Measurements from ENCODE around the gene PLXNB2.
A peak's percentile ranks its signal among the peaks of the same experiment; 100 is the strongest.

The PLXNB2 gene

DNA sequence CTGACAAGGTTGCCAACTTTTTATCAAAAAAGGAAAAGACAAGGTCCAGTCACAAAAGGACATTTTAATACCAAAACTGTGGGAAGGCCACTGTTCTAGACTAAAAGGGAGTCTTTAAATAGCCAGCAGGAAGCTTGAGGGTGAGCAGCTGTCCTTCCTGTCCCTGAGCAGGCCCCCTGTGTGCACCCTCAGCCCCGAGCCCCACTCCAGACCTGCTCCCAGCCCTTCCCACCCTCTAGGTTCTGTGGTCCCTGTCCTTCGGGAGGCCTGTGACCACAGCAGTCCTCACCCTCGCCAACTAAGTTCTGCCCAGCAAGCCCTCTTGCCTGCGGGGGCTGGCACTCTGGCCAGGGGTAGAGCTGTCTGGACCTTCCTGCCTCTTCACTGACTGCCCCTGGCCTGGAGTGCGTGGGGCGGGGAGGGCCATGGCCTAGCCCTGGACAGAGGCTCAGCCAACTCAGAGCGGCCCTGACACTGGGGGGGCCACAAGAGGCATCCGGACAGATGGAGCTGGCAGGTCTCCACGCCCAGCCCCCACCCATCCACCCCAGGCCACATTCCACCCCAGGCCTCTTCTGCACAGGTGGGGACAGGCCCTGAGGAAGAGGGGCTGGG, 1.6 kb upstream of the PLXNB2 start:
- TF ChIP-seq, protein P1, sequence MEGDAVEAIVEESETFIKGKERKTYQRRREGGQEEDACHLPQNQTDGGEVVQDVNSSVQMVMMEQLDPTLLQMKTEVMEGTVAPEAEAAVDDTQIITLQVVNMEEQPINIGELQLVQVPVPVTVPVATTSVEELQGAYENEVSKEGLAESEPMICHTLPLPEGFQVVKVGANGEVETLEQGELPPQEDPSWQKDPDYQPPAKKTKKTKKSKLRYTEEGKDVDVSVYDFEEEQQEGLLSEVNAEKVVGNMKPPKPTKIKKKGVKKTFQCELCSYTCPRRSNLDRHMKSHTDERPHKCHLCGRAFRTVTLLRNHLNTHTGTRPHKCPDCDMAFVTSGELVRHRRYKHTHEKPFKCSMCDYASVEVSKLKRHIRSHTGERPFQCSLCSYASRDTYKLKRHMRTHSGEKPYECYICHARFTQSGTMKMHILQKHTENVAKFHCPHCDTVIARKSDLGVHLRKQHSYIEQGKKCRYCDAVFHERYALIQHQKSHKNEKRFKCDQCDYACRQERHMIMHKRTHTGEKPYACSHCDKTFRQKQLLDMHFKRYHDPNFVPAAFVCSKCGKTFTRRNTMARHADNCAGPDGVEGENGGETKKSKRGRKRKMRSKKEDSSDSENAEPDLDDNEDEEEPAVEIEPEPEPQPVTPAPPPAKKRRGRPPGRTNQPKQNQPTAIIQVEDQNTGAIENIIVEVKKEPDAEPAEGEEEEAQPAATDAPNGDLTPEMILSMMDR (IDR thresholded peaks at IDR 0.05; ENCODE audit: extremely low read depth, missing control alignments) = no peak

DNA sequence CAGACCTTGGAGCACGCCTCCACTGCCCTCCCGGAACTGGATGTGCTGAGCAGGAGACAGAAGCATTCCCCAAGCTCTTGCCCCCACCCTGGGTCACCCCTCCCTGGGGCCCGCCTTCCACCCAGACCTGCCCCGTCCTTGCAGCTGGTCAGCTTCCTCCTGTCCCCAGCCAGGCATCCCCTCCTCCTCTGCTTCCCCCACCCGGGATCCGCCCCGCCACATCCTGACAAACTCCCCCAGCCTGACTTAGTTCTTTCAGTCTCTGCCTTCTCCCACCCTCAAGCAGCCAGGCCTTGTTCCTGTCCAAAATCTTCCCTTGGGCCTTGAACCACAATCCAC, 1.1 kb upstream of the PLXNB2 start:
- TF ChIP-seq, protein P1 (IDR thresholded peaks at IDR 0.05; ENCODE audit: extremely low read depth, missing control alignments) = no peak
- no peak for DNase-seq (ENCODE audit: low spot score)

More for the DNA sequence above, 1.6 kb upstream of the PLXNB2 start:
- DNase-seq (ENCODE audit: low spot score) = no peak

DNA sequence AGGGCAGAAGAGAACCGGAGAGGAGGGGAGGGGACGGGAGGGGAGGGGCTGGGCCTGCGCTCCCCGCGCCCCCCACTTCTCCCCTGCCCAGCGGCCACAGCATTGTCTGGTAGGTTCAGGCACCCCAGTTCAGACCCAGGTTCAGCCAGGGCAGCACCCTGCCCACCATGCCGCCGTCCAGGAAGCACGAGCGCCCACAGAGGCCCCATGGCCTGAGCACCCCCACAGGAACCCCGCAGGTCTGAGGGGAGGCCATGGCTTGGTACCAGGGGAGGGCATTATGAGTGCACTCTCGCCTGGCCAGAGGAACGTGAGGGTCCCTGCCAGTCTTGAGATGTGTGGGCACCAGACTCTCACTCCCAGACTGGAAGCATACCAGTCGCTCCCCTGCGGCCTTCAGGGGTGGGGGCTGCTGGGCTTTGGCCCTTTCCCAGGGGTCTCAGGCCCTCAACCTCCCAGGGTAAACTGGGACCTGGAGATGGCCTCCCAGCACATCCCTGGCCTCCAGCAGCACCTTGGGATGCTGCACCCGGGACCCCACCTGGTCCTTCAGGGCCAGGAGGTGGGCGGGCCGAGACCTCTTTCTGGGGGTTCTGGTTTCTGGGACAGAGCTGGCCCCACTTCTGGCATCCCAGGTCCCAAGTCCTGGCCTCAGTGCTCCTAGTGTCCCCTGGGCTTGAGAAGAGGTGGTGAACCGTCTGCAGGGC, 597 bp upstream of the PLXNB2 start:
- DNase-seq (ENCODE audit: low spot score) = no peak
- TF ChIP-seq, protein P1 (IDR thresholded peaks at IDR 0.05; ENCODE audit: extremely low read depth, missing control alignments) = no peak

DNA sequence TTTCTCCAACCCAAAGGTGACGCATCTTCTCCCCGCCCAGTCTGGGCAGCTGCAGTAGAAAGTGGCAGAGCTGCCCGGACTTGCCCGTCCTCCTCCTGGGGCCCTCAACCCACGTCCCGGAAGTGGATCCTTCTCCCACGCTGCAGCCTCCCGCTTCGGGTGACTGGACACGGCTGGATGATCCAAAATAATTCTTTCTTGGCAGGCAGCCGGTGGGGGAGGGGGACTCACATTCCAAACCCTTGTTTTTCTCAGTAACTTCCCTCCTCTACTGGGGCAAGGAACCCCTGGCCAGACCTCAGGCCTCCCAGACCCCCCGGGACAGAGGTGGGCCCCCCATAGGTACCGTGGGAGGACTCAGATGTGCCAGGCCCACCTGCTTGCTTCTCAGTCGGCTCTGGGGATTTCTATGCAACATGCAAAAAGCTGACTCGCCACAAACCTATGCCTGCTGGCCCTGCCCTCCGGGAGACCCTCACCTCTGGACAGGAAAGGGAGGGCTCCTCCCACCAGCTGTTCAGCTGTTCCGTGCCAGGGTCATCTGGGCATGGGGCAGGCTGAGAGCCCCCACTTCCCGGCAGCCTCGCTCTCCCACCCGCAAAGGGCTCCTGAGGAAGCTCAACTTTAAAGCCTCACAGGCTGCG, 1.4 kb downstream of the PLXNB2 start:
- TF ChIP-seq, protein P1 (IDR thresholded peaks at IDR 0.05; ENCODE audit: extremely low read depth, missing control alignments) = no peak
- DNase-seq (ENCODE audit: low spot score) = peak; percentile 80

DNA sequence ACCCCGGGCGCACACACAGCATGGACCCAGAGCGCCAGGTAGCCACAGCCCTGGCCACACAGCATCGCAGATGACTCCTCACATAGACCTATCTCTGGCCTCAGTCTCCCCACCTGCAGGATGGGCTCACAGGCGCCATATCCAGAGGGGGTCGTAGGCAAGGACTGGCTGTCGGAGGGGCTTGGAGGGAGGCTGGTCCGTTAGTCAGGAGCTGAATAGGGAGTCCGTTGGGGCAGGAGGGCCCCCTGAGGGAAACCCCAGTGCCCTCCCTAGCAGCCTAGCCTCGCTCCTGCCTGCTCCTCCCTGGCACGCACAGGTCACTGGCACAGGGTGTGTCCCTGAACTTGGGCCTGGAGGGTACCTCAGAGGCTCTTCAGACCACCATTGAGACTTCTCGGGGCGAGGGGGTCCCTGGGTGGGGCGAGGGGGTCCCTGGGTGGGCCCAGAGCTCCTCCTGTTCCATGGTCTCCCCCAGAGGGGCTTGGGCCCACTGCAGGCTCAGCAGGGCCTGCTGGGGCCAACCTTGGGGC, 2.0 kb downstream of the PLXNB2 start:
- DNase-seq (ENCODE audit: low spot score) = no peak

DNA sequence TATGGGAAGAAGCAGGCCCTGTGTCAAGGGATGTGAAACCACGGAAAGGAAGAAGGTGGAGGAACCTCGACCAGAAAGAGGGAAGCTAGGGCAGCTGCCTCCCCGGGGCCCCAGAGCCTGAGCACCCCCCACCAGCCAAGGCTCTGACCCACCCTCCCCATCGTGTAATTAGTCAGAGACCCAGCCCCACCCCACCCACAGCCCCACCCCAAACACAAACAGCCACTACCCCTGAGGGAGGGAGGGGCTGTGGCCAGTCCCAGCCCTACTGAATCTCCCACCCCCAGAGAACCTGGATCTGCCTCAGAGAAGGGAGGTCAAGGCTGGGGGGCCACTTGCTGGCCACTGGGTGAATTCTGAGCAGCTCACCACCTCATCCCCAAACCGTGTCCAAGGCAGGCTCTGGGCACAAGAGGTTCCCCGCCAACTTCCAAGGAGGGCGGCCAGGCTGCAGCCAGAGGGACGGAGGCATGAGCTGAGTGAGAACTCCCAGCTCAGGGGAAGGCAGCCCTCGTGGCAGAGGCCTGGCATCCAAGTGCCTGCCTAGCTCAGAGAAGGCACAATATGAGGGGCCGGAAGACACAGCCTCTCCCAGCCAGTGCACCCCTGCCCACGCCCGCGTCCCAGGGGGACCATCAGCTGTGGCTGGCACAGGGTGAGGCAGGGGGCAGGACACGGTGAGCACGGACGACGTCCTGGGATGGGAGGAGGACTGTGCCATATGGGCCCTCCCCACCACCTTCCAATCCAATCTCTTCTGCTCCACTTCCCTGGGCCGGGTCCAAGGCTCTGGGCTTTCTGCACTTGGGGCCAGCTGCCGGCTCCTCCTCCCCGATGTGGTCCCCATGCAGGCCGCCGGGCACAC, 2.7 kb downstream of the PLXNB2 start:
- TF ChIP-seq, protein P1 (IDR thresholded peaks at IDR 0.05; ENCODE audit: extremely low read depth, missing control alignments) = no peak
- no peak for DNase-seq (ENCODE audit: low spot score)

More for the DNA sequence above, 2.0 kb downstream of the PLXNB2 start:
- TF ChIP-seq, protein P1 (IDR thresholded peaks at IDR 0.05; ENCODE audit: extremely low read depth, missing control alignments) = no peak
